HFF-Myc (cell line): ENCODE results near the gene BABAM2.

Experiments used
- DNase-seq: peaks from one replicate; pipeline ENCODE4 v3.0.0-alpha.2; 2011; ENCODE audit warnings: low read depth; ENCODE audit errors: extremely low read depth
- H3K4me3 ChIP-seq: replicated peaks from 2 replicates; pipeline ENCODE4 v1.5.1; 2011; ENCODE audit warnings: low read depth, mild to moderate bottlenecking, control low read depth, low read length
- TF ChIP-seq, protein P1 (sequence below): IDR thresholded peaks from 2 replicates; pipeline ENCODE4 v1.5.1; 2012; ENCODE audit warnings: mild to moderate bottlenecking, low read depth, low read length, control low read depth; ENCODE audit errors: missing control alignments

The BABAM2 gene

DNA sequence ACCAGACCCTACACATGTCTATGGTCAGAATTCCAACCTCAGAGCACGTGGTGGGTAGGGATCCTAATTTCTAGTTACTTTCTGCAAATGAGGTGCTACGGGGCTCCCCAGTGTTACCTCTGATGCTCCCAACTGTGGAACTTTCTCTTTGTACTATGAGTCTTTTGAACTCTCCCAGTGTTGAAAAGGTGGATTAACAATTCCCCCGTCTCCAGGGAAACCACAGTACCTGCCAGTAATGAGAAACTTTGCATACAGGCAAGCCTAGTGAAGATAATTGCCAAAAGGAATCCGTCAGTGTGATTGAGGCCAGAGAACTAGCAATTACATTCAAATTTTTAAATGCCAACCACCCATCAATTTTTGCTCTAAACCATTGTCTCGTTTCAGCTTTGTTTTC is 373.2 kb downstream of the BABAM2 start:
- no peak for DNase-seq
- no peak overlapping the region for H3K4me3 ChIP-seq
- TF ChIP-seq, protein P1, sequence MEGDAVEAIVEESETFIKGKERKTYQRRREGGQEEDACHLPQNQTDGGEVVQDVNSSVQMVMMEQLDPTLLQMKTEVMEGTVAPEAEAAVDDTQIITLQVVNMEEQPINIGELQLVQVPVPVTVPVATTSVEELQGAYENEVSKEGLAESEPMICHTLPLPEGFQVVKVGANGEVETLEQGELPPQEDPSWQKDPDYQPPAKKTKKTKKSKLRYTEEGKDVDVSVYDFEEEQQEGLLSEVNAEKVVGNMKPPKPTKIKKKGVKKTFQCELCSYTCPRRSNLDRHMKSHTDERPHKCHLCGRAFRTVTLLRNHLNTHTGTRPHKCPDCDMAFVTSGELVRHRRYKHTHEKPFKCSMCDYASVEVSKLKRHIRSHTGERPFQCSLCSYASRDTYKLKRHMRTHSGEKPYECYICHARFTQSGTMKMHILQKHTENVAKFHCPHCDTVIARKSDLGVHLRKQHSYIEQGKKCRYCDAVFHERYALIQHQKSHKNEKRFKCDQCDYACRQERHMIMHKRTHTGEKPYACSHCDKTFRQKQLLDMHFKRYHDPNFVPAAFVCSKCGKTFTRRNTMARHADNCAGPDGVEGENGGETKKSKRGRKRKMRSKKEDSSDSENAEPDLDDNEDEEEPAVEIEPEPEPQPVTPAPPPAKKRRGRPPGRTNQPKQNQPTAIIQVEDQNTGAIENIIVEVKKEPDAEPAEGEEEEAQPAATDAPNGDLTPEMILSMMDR: no peak

DNA sequence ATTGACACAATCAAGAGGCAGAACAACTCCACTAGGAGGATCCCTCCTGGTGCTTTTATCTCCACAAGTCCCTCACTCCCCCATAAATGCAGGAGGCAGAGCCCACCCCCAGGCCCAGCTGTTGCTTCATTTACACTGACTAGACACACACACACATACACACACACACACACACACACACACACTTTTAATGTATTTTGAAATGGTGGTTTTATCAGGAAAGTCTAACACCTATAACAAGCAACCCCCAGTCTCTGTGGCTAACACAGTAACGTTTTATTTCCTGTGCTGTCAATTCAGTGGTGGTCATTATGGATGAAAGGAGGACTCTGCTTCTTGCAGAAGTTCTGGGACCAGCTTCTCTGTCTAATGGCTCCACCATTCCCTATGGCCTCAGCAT is 376.8 kb downstream of the BABAM2 start:
- DNase-seq: no peak
- TF ChIP-seq, protein P1: no peak
- H3K4me3 ChIP-seq: no peak overlapping the region

DNA sequence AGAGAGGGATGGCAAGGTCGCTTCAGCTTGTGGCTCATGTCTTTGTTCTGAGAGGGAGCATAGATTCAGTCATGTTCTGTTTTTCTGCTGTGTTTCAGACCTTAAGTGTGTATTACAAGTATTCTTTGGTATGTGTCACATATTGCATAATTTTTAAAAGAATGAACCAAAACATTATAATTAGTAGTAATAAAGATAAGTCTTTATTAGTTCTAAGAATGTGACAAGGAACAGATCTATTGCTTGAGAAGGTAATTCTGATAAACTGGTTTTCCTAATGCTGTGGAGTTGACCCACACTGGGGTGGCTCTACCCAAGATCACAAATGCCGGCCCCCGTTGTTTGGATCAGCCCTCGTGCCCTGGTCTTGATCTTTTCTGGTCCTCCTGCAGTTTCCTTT is 377.9 kb downstream of the BABAM2 start:
- DNase-seq: no peak
- TF ChIP-seq, protein P1: no peak
- H3K4me3 ChIP-seq: no peak overlapping the region

DNA sequence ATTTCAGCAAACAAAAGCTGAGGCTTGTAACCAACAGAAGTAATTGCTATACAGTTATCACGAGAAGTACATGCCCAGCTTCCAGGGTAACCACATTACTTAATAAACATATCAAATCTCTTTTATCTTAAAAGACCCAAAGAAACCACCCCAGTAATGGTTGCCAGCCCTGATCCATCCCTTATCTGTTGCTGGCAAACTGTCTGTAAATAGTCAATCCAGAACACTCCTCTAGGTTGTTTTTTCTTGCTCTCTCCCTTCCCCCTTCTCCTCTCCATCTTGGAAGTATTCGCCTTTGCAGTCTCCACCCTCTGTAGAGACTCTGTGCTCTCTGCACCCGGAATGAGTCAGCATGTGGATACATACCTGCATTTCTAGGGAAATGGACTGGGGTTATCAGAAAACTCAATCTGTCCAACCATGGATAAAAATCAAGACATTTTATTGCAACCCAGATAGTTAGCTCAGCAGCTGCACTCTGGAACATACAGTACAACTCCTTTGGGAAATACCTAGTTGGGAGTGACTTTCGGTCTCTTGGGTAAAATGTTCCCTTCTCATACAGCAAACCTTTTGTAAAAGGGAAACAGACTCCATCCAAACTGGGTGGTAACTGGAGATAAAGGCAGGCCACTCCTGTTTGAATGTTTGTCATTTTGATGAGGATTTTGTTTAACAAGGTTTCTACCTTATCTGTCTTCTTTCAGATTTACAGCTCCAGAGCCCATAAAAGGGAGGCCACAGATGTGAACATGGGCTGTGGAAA is 378.7 kb downstream of the BABAM2 start:
- DNase-seq: no peak
- H3K4me3 ChIP-seq: no peak overlapping the region
- TF ChIP-seq, protein P1: no peak

DNA sequence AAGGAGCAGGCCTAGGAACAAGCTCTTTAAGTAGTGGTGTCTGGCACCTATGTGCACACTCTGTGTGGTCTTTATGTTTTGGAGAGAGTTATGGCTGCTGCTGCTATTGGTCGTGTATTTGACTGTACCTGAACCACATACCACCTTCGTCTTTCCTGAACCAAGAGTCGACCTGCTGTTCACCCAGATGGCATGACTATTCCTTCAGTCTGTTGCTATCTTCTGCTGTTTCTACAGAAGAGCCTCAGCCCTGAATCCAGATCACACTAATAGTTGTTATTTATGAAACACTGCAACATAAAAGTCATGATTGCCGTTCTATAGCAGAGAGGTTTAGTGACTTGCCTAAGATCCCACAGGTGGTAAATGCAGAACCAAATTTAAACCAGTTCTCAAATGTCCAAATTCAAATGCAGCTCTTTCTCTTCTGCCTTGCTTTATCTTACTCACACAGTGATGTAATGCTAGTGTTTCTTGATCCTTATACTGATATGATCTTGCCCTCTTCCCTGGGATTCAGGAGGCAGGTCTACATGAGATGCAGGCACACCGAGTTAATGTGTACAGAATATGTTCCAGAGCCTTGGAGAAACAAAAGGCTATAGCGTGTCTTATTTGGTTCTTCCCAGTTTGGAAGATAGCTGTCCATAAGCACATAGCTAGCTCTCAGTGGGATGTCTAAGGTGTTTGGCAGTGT is 380.1 kb downstream of the BABAM2 start:
- TF ChIP-seq, protein P1: no peak
- DNase-seq: no peak

DNA sequence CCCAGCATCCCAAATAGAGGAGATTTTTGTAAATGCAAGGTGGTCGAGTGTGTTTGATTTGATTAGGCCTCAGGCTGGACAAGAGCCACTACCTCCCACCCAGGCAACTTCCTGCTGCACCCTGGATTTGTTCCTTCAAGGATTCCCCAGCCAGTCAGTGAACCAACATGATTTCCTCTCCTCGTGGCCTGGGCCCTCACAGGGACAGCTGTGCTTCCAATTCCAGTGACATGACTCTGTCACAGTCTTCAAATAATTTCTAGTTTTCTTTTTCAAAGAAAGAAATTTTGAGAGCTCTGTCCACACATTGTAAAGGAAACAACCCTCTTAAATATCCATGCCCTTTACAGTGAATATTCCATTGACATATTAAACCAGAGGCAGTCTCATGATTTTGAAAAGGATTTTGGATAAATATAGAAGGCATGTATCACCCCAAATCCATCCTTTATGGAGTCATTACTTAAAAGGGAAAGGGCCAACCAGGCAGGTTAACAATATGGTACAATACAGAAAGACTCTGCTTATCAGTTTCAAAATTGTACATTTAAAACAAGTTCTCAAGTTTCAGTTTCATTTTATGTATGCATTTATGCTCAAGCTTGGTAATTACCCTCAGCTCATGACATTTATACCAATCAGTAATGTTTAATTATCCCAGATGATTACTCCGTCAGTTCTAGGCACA is 380.8 kb downstream of the BABAM2 start:
- no peak for DNase-seq
- TF ChIP-seq, protein P1: no peak
- no peak overlapping the region for H3K4me3 ChIP-seq

More for the DNA sequence above, 380.1 kb downstream of the BABAM2 start:
- H3K4me3 ChIP-seq: no peak overlapping the region
